Liver (tissue), 9 donors: Measurements from ENCODE around the gene CTNNA1. TPM values are rescaled to one million over a fixed set of nuclear protein-coding genes. Genes with fewer than 3 reads are reported as not detected.
"Not testable (repeated sequence)": the region's sequence is repeated elsewhere in the genome, so short reads cannot be mapped to it uniquely, and the experiment has no call there.

Experiments used
- DNase-seq: peaks from one replicate; pipeline ENCODE4 v3.0.0-alpha.2; 2017; ENCODE audit warnings: low spot score
- H3K27ac ChIP-seq, 2 donors: one replicate each; pipeline ENCODE4 v1.7.0; 2013; ENCODE audit warnings: inconsistent platforms in 2 of 2, low read length in 2 of 2, control low read depth in 1 of 2, low read depth in 1 of 2, mild to moderate bottlenecking in 1 of 2
- H3K27me3 ChIP-seq, 4 donors: one replicate each; pipeline versions ENCODE4 v1.6.1 to v1.7.0; 2013; ENCODE audit warnings: low read length in 3 of 4, inconsistent platforms in 1 of 4, mild to moderate bottlenecking in 1 of 4, moderate library complexity in 1 of 4; ENCODE audit not compliant: control insufficient read depth in 4 of 4, insufficient read depth in 4 of 4
- H3K36me3 ChIP-seq, 4 donors: one replicate each; pipeline versions ENCODE4 v1.6.1 to v1.7.0; 2013; ENCODE audit warnings: low read length in 3 of 4, mild to moderate bottlenecking in 3 of 4, low read depth in 1 of 4, moderate library complexity in 1 of 4; ENCODE audit not compliant: control insufficient read depth in 4 of 4, insufficient read depth in 3 of 4
- H3K4me1 ChIP-seq, 4 donors: one replicate each; pipeline versions ENCODE4 v1.6.1 to v1.7.0; 2013; ENCODE audit warnings: low read length in 3 of 4, mild to moderate bottlenecking in 3 of 4, moderate library complexity in 1 of 4; ENCODE audit not compliant: control insufficient read depth in 4 of 4, insufficient read depth in 4 of 4
- H3K4me3 ChIP-seq, 3 donors: one replicate each; pipeline versions ENCODE4 v1.6.1 to v1.7.0; 2013; ENCODE audit warnings: low read length in 3 of 3, control low read depth in 1 of 3, low read depth in 1 of 3, mild to moderate bottlenecking in 1 of 3
- H3K9ac ChIP-seq, 2 donors: one replicate each; pipeline ENCODE4 v1.7.0; 2013; ENCODE audit warnings: low read length in 2 of 2, mild to moderate bottlenecking in 2 of 2, moderate library complexity in 2 of 2, control low read depth in 1 of 2, low read depth in 1 of 2
- H3K9me3 ChIP-seq, 4 donors: one replicate each; pipeline versions ENCODE4 v1.6.1 to v1.7.0; 2013; ENCODE audit warnings: low read length in 3 of 4; ENCODE audit not compliant: control insufficient read depth in 4 of 4
- EGR1 ChIP-seq, 2 donors: IDR thresholded peaks; 2 replicates each; pipeline ENCODE4 v1.6.1; 2016 to 2018; ENCODE audit warnings: antibody characterized with exemption in 2 of 2, low read depth in 2 of 2
- FOXA1 ChIP-seq: IDR thresholded peaks from 2 replicates; pipeline ENCODE4 v1.6.1; 2016; ENCODE audit warnings: antibody characterized with exemption
- FOXA2 ChIP-seq: IDR thresholded peaks from 2 replicates; pipeline ENCODE4 v1.6.1; 2016; ENCODE audit warnings: antibody characterized with exemption
- GABPA ChIP-seq, 2 donors: IDR thresholded peaks in 1 of 2; conservative IDR thresholded peaks in 1 of 2; 2 replicates each; pipeline ENCODE4 v1.6.1; 2016; ENCODE audit warnings: antibody characterized with exemption in 2 of 2, mild to moderate bottlenecking in 1 of 2, moderate library complexity in 1 of 2
- HNF4A ChIP-seq, 2 donors: conservative IDR thresholded peaks; 2 replicates each; pipeline ENCODE4 v1.6.1; 2016; ENCODE audit warnings: antibody characterized with exemption in 2 of 2, mild to moderate bottlenecking in 2 of 2
- HNF4G ChIP-seq: IDR thresholded peaks from 2 replicates; pipeline ENCODE4 v1.6.1; 2016; ENCODE audit warnings: antibody characterized with exemption
- NR2F2 ChIP-seq: IDR thresholded peaks from 2 replicates; pipeline ENCODE4 v1.6.1; 2016; ENCODE audit warnings: antibody characterized with exemption
- RAD21 ChIP-seq, 2 donors: IDR thresholded peaks; 2 replicates each; pipeline ENCODE4 v1.6.1; 2016; ENCODE audit warnings: antibody characterized with exemption in 2 of 2, mild to moderate bottlenecking in 2 of 2
- RXRA ChIP-seq, 2 donors: IDR thresholded peaks; 2 replicates each; pipeline ENCODE4 v1.6.1; 2017 to 2018; ENCODE audit warnings: antibody characterized with exemption in 2 of 2, mild to moderate bottlenecking in 1 of 2
- SP1 ChIP-seq: IDR thresholded peaks from 2 replicates; pipeline ENCODE4 v1.6.1; 2018; ENCODE audit warnings: antibody characterized with exemption, mild to moderate bottlenecking
- TAF1 ChIP-seq: conservative IDR thresholded peaks from 2 replicates; pipeline ENCODE4 v1.6.1; 2016; ENCODE audit warnings: antibody characterized with exemption, mild to moderate bottlenecking
- YY1 ChIP-seq: IDR thresholded peaks from 2 replicates; pipeline ENCODE4 v1.6.1; 2016; ENCODE audit warnings: antibody characterized with exemption, mild to moderate bottlenecking
- whole genome bisulfite sequencing: extraction: QIAGEN DNeasy Blood & Tissue Kit; methylation state at CpG from one replicate; pipeline ENCODE4 v1.1.7; 2013; 5-methylcytosine and 5-hydroxymethylcytosine counted together
- polyA plus RNA-seq, 2 donors: library from polyadenylated mRNA; stranded (reverse) in 1 of 2; unstranded in 1 of 2; fragments of 200-250 nt in 1 of 2; fragments of >200 nt in 1 of 2; fragmentation: Nextera tagmentation in 1 of 2; extraction: Ambion mirVana in 1 of 2; gene quantifications; one replicate each; pipeline versions ENCODE4 v1.2.1 to v1.2.3, GENCODE V29; 2013 to 2015
- total RNA-seq, 2 donors: library from RNA; depleted of rRNA; stranded (reverse); fragments of >200 nt; gene quantifications; one replicate each; pipeline ENCODE4 v1.2.3, GENCODE V29; 2014
- TF ChIP-seq, protein P1 (sequence below): fragments of 150-350 bp; IDR thresholded peaks from 2 replicates; pipeline ENCODE4 v1.5.1; 2017; ENCODE audit warnings: improper control_type of control experiment, low read depth, low read length; ENCODE audit not compliant: missing input control
- TF ChIP-seq, protein P2 (sequence below): IDR thresholded peaks from 2 replicates; pipeline ENCODE4 v1.6.1; 2016; ENCODE audit warnings: antibody characterized with exemption
- TF ChIP-seq, protein P3 (sequence below): IDR thresholded peaks from 2 replicates; pipeline ENCODE4 v1.6.1; 2016; ENCODE audit warnings: antibody characterized with exemption
- TF ChIP-seq, protein P4 (sequence below): IDR thresholded peaks from 2 replicates; pipeline ENCODE4 v1.6.1; 2016; ENCODE audit warnings: antibody characterized with exemption, mild to moderate bottlenecking
- donor health status: healthy.
- donor health status: healthy.
- donor health status: healthy.
- donor health status: healthy.
- donor health status: healthy.

The CTNNA1 gene
- total and polyA plus RNA-seq, 4 donors, result 39.9 to 150 (median 103) TPM

DNA sequence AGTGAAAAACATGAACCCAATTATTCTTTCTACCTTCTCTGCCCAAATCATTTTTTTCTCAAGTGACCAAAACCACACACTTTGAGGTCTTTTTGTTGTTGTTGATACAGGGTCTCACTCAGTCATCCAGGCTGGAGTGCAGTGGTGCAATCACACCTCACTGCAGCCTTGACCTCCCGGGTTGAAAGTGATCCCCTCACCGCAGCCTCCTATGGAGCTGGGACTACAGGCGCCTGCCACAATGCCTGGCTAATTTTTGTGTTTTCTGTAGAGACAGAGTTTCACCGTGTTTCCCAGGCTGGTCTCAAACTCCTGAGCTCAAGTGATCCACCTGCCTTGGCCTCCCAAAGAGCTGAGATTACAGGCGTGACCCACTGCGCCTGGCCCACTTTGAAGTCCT lies 8.4 kb downstream of the CTNNA1 start:
- H3K4me3 ChIP-seq, DNase-seq, H3K27me3 ChIP-seq, H3K36me3 ChIP-seq, H3K27ac ChIP-seq, H3K9me3 ChIP-seq, H3K9ac ChIP-seq: not testable (repeated sequence)
- WGBS, result 79% methylated on average over 6 of the region's 6 CpGs
- peaks cover 1 to 31% (median 14%) of the 10 kb centered on the region in 4 donors for H3K4me1 ChIP-seq

DNA sequence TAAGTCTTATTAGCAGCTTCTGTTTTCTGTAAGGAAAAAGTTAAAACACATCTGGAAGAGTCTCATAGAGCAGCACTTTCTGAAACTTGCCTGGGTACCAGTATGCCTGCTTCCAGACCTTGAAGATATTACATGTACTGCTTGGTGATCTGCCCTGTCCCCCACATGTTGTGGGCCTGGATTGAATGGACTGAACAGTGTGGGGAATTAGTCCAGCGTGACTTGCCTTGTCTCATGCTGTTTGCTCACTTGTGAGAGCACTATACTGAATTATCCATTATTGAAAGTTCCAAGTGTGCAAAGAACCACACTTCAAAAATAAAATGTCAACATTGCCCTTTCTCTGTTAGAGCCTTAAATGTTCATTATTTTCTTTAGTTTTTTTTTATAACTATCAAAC lies 8.9 kb downstream of the CTNNA1 start:
- WGBS, result 57% methylated on average over 1 of the region's 1 CpG
- Histone ChIP-seq H3K4me3 (no peak overlapping the region), H3K9me3 (no peaks in the 10 kb centered on the region), H3K27me3 (no peaks in the 10 kb centered on the region), H3K36me3 (peaks cover 0 to 3% (median under 1%) of the 10 kb centered on the region in 4 donors), H3K27ac (no peak overlapping the region), H3K9ac (no peak overlapping the region), H3K4me1 (peaks cover 1 to 32% (median 14%) of the 10 kb centered on the region in 4 donors)
- TF ChIP-seq RAD21 (IDR thresholded peaks at IDR 0.05) (no peak), YY1 (no peak), NR2F2 (no peak), SP1 (no peak), HNF4G (no peak), TAF1 (no peak)
- TF ChIP-seq, protein P1, sequence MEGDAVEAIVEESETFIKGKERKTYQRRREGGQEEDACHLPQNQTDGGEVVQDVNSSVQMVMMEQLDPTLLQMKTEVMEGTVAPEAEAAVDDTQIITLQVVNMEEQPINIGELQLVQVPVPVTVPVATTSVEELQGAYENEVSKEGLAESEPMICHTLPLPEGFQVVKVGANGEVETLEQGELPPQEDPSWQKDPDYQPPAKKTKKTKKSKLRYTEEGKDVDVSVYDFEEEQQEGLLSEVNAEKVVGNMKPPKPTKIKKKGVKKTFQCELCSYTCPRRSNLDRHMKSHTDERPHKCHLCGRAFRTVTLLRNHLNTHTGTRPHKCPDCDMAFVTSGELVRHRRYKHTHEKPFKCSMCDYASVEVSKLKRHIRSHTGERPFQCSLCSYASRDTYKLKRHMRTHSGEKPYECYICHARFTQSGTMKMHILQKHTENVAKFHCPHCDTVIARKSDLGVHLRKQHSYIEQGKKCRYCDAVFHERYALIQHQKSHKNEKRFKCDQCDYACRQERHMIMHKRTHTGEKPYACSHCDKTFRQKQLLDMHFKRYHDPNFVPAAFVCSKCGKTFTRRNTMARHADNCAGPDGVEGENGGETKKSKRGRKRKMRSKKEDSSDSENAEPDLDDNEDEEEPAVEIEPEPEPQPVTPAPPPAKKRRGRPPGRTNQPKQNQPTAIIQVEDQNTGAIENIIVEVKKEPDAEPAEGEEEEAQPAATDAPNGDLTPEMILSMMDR, result no peak
- TF ChIP-seq, protein P2, sequence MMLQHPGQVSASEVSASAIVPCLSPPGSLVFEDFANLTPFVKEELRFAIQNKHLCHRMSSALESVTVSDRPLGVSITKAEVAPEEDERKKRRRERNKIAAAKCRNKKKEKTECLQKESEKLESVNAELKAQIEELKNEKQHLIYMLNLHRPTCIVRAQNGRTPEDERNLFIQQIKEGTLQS, result no peak
- TF ChIP-seq, protein P3, sequence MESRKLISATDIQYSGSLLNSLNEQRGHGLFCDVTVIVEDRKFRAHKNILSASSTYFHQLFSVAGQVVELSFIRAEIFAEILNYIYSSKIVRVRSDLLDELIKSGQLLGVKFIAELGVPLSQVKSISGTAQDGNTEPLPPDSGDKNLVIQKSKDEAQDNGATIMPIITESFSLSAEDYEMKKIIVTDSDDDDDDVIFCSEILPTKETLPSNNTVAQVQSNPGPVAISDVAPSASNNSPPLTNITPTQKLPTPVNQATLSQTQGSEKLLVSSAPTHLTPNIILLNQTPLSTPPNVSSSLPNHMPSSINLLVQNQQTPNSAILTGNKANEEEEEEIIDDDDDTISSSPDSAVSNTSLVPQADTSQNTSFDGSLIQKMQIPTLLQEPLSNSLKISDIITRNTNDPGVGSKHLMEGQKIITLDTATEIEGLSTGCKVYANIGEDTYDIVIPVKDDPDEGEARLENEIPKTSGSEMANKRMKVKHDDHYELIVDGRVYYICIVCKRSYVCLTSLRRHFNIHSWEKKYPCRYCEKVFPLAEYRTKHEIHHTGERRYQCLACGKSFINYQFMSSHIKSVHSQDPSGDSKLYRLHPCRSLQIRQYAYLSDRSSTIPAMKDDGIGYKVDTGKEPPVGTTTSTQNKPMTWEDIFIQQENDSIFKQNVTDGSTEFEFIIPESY, result no peak
- no peak for DNase-seq

DNA sequence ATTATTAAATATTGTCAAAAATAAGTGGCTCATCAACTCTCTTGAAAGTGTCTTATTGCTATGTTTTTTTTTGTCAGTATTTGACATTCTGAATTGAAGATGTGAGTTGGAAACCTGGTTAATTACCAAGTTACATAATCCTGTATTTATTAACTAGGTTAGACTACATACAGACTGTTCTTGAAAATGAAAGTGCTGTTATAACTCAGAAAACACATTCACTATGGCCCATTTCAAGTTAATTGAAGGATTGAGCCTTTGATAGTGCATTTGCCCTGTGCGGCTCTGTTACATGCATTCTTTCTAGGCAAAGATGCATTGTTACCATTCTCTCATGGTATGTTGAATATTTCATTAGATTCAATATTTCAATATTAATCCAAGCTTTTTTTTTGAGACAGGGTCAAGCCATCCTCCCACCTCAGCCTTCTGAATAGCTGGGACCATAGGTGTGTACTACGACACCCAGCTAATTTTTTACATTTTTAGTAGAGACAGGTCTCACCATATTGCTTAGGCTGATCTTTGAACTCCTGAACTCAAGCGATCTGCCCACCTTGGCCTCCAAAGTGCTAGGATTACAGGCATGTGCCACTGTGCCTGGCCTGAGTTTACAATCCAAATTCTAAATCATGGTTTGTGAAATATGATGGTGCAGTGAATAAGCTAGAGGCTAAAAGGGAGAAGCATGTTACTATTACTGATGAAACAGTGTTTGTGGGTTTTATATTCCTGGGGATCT lies 10.0 kb downstream of the CTNNA1 start:
- Histone ChIP-seq H3K27me3 (no peaks in the 10 kb centered on the region), H3K9ac (no peak overlapping the region), H3K9me3 (no peaks in the 10 kb centered on the region), H3K4me3 (no peak overlapping the region), H3K36me3 (peaks cover 0 to 3% (median under 1%) of the 10 kb centered on the region in 4 donors), H3K4me1 (peaks cover 1 to 32% (median 14%) of the 10 kb centered on the region in 4 donors), H3K27ac (peak overlapping the region in 1 of 2 donors; percentile 15)
- no peak for DNase-seq
- TF ChIP-seq, protein P1, result no peak
- TF ChIP-seq SP1 (peak; percentile 11), FOXA2 (no peak), HNF4G (no peak), GABPA (IDR thresholded peaks at IDR 0.05 in 1 of 2, conservative IDR thresholded peaks at IDR 0.05 in 1 of 2) (no peak), HNF4A (conservative IDR thresholded peaks at IDR 0.05) (peak; percentile 50), RXRA (IDR thresholded peaks at IDR 0.05) (peak; percentile 22 to 43), NR2F2 (no peak), FOXA1 (no peak), EGR1 (IDR thresholded peaks at IDR 0.05; ENCODE audit: low read depth in 2 of 2) (no peak), YY1 (no peak), RAD21 (IDR thresholded peaks at IDR 0.05) (no peak)
- TF ChIP-seq, protein P4, sequence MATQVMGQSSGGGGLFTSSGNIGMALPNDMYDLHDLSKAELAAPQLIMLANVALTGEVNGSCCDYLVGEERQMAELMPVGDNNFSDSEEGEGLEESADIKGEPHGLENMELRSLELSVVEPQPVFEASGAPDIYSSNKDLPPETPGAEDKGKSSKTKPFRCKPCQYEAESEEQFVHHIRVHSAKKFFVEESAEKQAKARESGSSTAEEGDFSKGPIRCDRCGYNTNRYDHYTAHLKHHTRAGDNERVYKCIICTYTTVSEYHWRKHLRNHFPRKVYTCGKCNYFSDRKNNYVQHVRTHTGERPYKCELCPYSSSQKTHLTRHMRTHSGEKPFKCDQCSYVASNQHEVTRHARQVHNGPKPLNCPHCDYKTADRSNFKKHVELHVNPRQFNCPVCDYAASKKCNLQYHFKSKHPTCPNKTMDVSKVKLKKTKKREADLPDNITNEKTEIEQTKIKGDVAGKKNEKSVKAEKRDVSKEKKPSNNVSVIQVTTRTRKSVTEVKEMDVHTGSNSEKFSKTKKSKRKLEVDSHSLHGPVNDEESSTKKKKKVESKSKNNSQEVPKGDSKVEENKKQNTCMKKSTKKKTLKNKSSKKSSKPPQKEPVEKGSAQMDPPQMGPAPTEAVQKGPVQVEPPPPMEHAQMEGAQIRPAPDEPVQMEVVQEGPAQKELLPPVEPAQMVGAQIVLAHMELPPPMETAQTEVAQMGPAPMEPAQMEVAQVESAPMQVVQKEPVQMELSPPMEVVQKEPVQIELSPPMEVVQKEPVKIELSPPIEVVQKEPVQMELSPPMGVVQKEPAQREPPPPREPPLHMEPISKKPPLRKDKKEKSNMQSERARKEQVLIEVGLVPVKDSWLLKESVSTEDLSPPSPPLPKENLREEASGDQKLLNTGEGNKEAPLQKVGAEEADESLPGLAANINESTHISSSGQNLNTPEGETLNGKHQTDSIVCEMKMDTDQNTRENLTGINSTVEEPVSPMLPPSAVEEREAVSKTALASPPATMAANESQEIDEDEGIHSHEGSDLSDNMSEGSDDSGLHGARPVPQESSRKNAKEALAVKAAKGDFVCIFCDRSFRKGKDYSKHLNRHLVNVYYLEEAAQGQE, result no peak
- 72% methylated on average over 3 of the region's 3 CpGs for WGBS
